Activated naive CD4-positive, alpha-beta T cell treated with anti-CD3 and anti-CD28 coated beads, Interleukin-2, amount 50 U/mL, for 16 hours (primary cell): ENCODE data around the gene SORCS1.
"Not testable (repeated sequence)": the region's sequence is repeated elsewhere in the genome, so short reads cannot be mapped to it uniquely, and the experiment has no call there.

Source experiments
- DNase-seq: peaks from one replicate; pipeline ENCODE4 v3.0.0-alpha.2; 2020

The SORCS1 gene

GRCh38 chr10:106938513-106938912 lies 226.0 kb downstream of the SORCS1 start:
- no peak for DNase-seq

DNA sequence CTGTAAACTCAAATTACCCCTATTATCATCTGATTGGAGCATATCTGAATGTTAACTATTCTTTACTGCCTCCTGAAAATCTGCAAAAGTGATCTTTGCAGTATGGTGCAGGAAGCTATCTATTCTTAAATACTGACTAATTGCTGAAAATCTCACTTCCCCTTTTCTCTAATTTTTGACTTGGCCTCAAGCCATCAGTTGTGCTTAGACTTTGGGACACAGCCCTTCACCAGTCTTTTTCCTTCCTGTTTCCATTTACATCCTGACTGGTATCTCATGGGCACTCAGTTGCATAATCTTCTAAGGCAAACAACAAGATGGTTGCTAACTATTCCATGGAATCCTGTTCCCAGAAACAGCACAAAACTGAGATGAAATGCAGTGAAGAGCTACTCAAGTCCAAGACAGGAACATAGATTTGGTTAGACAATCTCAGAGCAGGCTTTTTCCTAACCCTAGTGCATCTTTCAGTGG lies 228.5 kb downstream of the SORCS1 start:
- no peak for DNase-seq

- DNase-seq = no peak
These were observed 232.7 kb downstream of the SORCS1 start for GRCh38 chr10:106931853-106932249.

DNA sequence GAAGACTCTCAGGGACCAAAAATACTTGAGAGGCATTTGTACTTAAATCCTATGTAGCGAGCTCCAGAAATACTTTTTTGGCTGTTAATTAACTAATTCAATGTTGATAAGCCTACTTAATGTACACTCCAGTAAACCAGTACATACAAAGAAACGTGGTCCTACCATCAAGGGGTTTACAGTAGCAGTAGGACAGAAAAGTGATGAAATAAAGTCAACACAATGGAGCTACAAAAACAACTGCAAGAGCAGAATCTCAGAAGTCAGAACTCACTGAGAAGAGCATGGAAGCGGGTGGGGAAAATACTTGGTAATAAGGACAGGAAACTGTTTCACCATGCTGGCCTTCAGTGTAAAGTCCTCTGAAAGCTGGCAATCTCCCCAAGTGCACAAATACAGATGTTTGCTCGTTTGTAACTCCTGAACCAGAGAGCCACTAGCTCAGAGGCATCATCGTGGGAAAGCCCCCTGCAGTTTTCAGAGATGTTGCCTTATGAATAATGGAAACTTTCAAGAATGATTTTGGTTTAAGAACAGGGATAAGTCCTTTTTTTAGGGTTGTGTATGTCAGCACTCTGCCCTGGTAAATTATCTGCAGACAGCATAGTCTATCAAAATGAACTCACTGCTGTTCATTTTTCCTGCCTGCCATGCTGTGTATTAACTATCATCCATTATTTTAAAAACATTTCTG lies 233.2 kb downstream of the SORCS1 start:
- DNase-seq = no peak

DNA sequence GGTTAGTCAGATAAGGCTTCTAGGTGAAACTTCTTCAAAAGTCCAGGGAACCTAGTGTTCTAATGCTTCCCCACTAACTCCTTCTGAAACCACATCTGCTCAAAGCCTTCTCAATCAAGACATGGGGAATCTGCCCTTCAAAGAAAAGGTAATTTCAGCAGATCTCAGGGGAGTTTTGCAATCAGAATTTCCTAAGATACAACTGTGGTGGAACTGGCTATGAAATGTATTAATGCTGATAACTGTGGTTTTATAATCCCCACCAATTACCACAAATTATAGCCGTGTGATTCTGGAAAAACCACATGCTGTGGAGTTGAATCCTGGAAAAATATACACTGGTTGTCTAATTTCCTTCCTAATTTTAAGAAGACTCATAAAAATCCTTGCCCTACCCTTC lies 233.8 kb downstream of the SORCS1 start:
- no peak for DNase-seq

DNA sequence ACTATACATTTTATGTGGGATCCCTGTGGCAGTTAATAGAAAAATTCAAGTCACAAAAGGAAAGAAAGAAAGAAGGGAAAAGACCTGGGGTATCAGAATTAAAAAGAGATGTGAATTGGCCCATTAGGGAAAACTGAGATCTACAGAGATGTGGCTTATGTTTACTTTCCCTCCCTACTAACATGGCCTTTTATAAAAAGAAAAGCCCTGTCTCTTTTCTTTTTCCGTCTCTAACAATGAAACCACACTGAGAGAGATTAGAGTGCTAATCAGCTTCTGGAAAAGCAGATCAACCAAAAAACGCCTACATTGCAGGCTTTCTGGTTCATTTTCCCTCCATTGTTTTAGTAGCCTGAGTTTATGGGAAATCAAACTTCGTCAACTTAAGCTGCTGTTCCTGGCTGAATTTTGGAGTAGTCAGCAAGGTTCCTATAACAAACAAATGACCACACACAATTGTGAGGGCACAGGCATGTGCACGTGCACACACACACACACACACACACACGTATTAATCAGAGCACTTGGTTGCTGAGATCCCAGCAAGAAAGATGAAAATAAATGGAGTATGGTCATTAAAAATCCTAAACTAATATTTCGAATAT lies 235.1 kb downstream of the SORCS1 start:
- DNase-seq = no peak

DNA sequence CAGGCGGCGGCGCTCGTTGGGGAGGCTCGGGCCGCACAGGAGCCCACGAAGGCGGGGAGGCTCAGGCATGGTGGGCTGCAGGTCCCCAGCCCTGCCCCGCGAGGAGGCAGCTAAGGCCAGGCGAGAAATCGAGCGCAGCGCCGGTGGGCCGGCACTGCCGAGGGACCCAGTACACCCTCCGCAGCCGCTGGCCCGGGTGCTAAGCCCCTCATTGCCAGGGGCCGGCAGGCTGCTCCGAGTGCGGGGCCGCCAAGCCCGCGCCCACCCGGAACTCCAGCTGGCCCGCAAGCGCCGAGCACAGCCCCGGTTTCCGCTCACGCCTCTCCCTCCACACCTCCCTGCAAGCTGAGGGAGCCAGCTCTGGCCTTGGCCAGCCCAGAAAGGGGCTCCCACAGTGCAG lies 236.4 kb downstream of the SORCS1 start:
- not testable (repeated sequence) for DNase-seq

DNA sequence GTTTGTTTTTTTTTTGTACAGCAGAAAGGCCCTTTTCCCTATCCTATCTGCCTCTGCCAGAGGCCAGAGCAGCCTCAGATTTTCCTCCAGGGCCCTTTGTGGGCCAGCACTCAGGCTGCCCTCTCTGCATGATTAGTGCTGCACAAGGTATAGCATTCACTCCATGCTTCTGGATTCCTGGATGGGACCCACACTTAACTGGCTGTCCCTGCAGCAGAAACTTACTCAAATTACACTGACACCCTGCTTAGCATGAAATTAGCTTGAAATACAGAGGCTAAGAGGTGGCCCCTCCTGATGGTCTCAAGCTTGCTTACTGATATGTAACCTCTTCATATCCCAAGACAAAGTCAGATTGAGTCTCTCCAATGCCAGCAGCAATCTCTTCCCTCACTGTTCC lies 239.3 kb downstream of the SORCS1 start:
- no peak for DNase-seq

GRCh38 chr10:106920538-106920937 lies 244.0 kb downstream of the SORCS1 start:
- no peak for DNase-seq

GRCh38 chr10:106919871-106920282 lies 244.6 kb downstream of the SORCS1 start:
- no peak for DNase-seq

GRCh38 chr10:106917452-106918055 lies 247.0 kb downstream of the SORCS1 start:
- DNase-seq = no peak

GRCh38 chr10:106914016-106914415 lies 250.5 kb downstream of the SORCS1 start:
- DNase-seq = no peak

DNA sequence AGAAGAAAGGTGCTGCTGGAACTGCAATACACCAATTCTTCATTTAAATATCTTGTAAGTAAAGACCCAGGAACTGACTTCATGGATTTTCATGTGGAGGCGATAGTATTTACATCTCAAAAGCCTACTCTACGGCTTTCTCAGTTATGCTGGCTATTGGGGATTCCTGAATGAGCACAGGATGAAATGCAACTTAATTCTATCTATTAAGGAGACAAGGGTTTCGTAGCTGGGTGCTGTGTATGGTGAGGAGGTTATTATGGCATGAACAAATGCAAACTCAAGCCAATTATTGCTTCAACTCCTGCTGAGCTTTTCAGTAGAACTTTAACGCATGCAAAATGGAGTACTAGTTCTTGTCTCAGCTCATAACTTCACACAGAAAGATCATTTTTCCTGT lies 251.2 kb downstream of the SORCS1 start:
- DNase-seq = no peak

GRCh38 chr10:106911096-106911495 lies 253.4 kb downstream of the SORCS1 start:
- DNase-seq = no peak

DNA sequence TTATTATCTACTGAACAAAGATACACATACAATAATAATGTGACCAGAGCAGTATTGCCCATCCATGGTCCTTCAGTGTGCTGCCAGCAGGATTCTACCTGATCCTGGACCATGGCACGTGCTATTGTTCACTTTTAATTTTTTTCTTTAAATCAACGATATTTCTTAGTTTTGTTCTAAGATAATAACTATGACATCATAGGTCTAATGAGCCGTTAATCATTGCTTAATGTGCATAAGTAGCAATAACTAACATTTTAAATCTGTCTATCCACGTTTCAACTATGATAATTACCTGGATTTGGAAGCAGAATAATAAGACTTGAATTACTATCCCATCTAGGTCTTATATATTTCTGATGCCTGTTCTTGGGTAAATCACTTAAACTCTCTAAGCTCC lies 253.8 kb downstream of the SORCS1 start:
- DNase-seq = no peak

- DNase-seq = no peak
These were observed 256.3 kb downstream of the SORCS1 start for GRCh38 chr10:106908225-106908624.

DNA sequence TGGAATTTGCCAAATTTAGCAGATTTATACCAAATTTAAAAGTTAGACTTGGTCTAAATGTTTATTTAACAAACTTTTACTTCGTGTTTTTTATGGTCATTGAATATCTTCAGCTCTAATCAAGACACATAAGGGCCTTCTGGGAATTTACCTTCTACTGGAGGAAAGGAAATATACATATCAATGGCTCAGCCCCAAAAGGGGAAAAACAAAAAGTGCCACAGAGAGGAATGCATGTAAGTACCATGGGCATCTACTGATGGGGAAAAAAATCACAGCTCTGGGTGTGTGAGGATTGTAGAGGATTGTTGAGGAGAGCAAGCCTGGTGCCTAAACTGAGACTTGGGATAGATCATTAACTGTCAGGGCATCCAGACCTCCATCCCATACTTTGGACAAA lies 260.3 kb downstream of the SORCS1 start:
- DNase-seq = no peak

- no peak for DNase-seq
These were observed 261.3 kb downstream of the SORCS1 start for GRCh38 chr10:106903180-106903579.

- DNase-seq = no peak
These were observed 264.4 kb downstream of the SORCS1 start for GRCh38 chr10:106900016-106900652.

DNA sequence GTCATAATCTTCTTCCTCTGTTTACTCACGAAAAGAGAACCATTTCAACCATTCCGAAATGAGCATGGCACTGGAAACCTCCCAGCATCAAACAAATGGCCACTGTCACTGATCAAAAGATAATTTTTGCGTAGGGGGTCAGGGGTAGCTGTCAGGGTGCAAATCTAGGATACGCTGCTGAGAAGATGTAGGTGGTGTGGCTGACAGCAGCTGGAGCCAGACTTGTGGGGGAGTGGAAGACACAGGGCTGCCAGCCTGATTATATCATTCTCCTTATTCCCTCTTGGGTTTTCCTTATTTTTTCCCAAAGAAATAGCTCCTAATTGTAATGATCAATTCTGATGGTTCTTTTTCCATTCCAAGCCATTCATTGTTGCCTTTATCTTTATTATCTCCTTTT lies 266.1 kb downstream of the SORCS1 start:
- DNase-seq = no peak

DNA sequence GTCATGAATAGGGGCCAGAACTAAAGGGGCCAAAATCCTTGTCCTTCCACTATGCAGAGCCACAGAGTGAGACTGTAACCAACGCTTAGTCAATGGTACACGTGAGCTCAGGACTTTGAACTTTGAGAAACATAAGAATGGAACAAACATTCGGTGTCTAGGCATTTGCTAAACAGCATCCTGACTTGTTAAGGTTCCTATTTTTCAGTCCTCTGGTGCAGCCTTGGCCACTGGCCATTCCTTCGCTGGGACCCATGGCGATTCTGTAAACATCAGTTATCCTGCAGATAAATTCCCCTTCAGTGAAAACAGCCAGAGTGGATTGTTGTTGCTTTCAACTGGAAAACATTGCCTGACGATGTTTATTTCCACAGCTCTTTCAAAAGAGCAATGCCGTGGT lies 266.8 kb downstream of the SORCS1 start:
- no peak for DNase-seq

DNA sequence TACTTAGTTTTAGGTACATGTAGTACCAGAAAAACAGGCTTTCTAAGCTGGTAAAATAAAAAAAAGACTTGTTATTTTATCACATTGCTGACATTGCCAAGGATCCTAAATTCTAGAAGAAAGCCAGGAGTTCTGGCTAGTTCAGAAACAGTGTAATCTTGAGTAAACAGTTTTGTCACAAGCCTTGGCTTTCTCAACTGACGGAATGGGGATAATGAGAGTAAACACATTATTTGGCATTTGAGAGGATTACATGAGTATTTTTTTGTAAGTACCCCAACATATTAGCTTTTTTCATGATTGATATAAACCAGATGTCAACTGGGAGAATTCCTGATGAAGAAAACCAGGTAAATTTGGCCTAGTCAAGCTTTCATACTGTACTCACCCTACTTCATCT lies 269.8 kb downstream of the SORCS1 start:
- DNase-seq = no peak

DNA sequence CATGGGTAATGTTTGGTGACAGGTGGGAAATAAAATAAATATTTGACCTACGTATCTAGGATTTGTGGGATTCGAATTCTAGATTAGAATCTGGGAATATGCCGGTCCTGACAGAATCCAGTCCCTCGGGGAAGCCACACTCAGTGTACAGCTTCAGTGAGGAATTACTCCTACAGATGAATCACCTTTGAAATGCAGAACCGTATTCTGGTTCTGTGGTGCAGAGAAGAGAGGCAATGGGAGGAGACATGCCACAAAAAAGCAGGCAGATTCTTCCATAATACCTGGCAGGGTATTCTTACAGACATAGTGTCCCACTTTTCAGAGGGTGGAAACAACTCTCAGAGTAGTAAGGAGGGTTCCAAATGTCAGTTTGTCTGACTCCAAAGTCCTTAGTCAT lies 286.9 kb downstream of the SORCS1 start:
- DNase-seq = no peak

- DNase-seq = no peak
These were observed 290.0 kb downstream of the SORCS1 start for GRCh38 chr10:106874604-106874889.
